Measurements from ENCODE around the gene UNC13C. TPM values are rescaled to one million over a fixed set of nuclear protein-coding genes. Genes with fewer than 3 reads are reported as not detected.

The UNC13C gene
- total RNA-seq, 4 donors from 2014 or later: 0.04 to 0.24 (median 0.22) TPM

- Histone ChIP-seq H3K4me3 (no peak overlapping the region), H3K9me3 (no peaks in the 10 kb centered on the region), H3K27me3 (no peaks in the 10 kb centered on the region), H3K4me1 (no peaks in the 10 kb centered on the region), H3K36me3 (no peaks in the 10 kb centered on the region), H3K27ac (no peak overlapping the region)
- WGBS: 96% methylated on average over 4 of the region's 4 CpGs
- no peak for DNase-seq (ENCODE audit: low spot score in 2 of 2)
- TF ChIP-seq POLR2A (IDR thresholded peaks at IDR 0.05) (no peak), POLR2AphosphoS5 (IDR thresholded peaks at IDR 0.05) (no peak), EP300 (IDR thresholded peaks at IDR 0.05) (no peak), CTCF (IDR thresholded peaks at IDR 0.05) (no peak)
These were observed 615.9 kb downstream of the UNC13C start for GRCh38 chr15:54594115-54594514.

DNA sequence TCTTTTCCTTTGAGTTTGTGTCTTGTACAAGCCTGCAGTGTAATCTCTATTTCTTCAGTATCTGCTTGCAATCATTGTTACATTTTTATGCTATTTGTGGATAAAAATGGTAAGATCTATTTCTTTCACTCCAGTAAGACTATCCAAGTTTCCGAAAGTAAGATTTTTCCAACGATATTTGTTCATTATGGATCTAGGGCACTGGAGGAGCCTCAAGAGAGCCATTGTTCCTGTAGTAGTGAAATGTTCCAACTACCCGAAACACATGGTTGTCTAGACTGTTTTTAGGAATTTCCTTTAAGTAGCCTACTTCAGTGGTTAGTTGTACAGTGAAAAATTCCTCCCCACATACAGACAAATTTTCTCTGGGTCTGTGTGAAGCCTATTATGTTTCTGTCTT is 621.1 kb downstream of the UNC13C start:
- no peak for DNase-seq (ENCODE audit: low spot score in 2 of 2)
- TF ChIP-seq POLR2AphosphoS5 (IDR thresholded peaks at IDR 0.05) (no peak), CTCF (IDR thresholded peaks at IDR 0.05) (no peak), EP300 (IDR thresholded peaks at IDR 0.05) (no peak), POLR2A (IDR thresholded peaks at IDR 0.05) (no peak)
- no peak overlapping the region for H3K27ac ChIP-seq
- WGBS: 70% methylated on average over 3 of the region's 3 CpGs
- H3K4me3 ChIP-seq: no peak overlapping the region
- no peaks in the 10 kb centered on the region for H3K36me3 ChIP-seq
- no peaks in the 10 kb centered on the region for H3K9me3 ChIP-seq
- no peaks in the 10 kb centered on the region for H3K4me1 ChIP-seq
- H3K27me3 ChIP-seq: no peaks in the 10 kb centered on the region

GRCh38 chr15:54605043-54605442 is 626.8 kb downstream of the UNC13C start:
- Histone ChIP-seq H3K27me3 (no peaks in the 10 kb centered on the region), H3K27ac (no peak overlapping the region), H3K9me3 (no peaks in the 10 kb centered on the region), H3K4me3 (no peak overlapping the region), H3K4me1 (no peaks in the 10 kb centered on the region), H3K36me3 (no peaks in the 10 kb centered on the region)
- TF ChIP-seq CTCF (IDR thresholded peaks at IDR 0.05) (no peak), POLR2AphosphoS5 (IDR thresholded peaks at IDR 0.05) (no peak), POLR2A (IDR thresholded peaks at IDR 0.05) (no peak), EP300 (IDR thresholded peaks at IDR 0.05) (no peak)
- 46% methylated on average over 2 of the region's 2 CpGs for WGBS
- DNase-seq (ENCODE audit: low spot score in 2 of 2): no peak

- 71% methylated on average over 4 of the region's 4 CpGs for WGBS
- no peaks in the 10 kb centered on the region for H3K27me3 ChIP-seq
- H3K9me3 ChIP-seq: no peaks in the 10 kb centered on the region
- no peak for DNase-seq (ENCODE audit: low spot score in 2 of 2)
- no peak overlapping the region for H3K4me3 ChIP-seq
- H3K27ac ChIP-seq: no peak overlapping the region
- no peaks in the 10 kb centered on the region for H3K4me1 ChIP-seq
- no peak for TF ChIP-seq POLR2AphosphoS5 (IDR thresholded peaks at IDR 0.05)
- no peak for TF ChIP-seq POLR2A (IDR thresholded peaks at IDR 0.05)
- TF ChIP-seq CTCF (IDR thresholded peaks at IDR 0.05): no peak
- no peak for TF ChIP-seq EP300 (IDR thresholded peaks at IDR 0.05)
- no peaks in the 10 kb centered on the region for H3K36me3 ChIP-seq
These were observed 627.3 kb downstream of the UNC13C start for GRCh38 chr15:54605556-54605955.

DNA sequence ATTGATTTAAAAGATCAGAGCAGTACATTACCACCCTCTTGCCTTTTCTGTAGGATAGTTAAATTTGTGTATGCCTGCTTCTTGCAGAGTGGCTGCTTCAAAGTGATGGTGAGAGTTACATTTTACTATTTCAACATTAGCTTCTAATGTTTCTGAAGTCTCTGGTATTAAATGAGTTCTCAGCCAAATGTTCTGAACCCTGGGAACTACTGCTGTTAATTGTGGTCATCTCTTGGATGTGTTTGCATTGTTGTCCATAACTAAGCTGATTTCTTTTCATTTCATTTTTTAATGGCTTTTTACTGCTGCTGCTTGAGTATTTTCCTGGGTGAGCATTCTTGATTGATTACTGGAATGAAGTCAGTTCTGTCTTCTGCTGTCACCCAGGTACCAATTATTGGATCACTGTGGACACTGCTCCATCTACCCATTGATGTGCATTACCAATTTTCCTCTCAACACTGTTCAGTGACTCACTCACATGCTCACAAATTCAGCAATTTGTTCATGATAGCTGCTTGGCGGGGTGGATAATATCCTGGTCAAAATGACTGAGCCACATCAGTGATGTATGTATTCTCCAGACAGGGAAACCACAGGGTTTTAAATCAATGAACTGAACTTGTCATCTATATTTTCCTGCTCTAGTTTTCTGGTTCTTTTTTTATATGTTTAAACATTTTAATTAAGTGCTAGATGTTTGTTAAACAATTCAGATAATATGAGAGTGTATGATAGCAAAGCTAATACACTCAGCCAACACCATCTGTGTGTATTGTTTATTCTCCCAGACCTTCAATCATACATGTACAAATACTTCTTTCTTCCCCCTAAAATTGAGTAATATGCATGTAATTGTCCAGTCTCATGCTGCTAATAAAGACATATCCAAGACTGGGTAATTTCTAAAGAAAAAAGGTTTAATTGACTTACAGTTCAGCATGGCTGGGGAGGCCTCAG is 630.9 kb downstream of the UNC13C start:
- Histone ChIP-seq H3K27ac (no peak overlapping the region), H3K4me1 (no peaks in the 10 kb centered on the region), H3K9me3 (no peaks in the 10 kb centered on the region), H3K36me3 (no peaks in the 10 kb centered on the region), H3K27me3 (no peaks in the 10 kb centered on the region), H3K4me3 (no peak overlapping the region)
- no peak for TF ChIP-seq CTCF (IDR thresholded peaks at IDR 0.05)
- TF ChIP-seq POLR2A (IDR thresholded peaks at IDR 0.05): no peak
- TF ChIP-seq POLR2AphosphoS5 (IDR thresholded peaks at IDR 0.05): no peak
- TF ChIP-seq EP300 (IDR thresholded peaks at IDR 0.05): no peak
- 89% methylated on average over 1 of the region's 1 CpG for WGBS
- no peak for DNase-seq (ENCODE audit: low spot score in 2 of 2)
